Fibroblast of lung (primary cell): Measurements from ENCODE around the gene CSF1R. TPM values are rescaled to one million over a fixed set of nuclear protein-coding genes. Genes with fewer than 3 reads are reported as not detected.

Source experiments
- DNase-seq, 2 donors: peaks; one replicate each; pipeline versions ENCODE4 v3.0.0 to v3.0.0-alpha.2; 2010; ENCODE audit warnings: low read depth in 2 of 2
- H2AFZ ChIP-seq: 2 replicates; pipeline ENCODE4 v1.5.1; 2012; ENCODE audit warnings: low read length, control low read depth, inconsistent platforms
- H3K27ac ChIP-seq: 2 replicates; pipeline ENCODE4 v1.5.1; 2011; ENCODE audit warnings: low read length, control low read depth; ENCODE audit not compliant: insufficient read depth
- H3K27me3 ChIP-seq: 2 replicates; pipeline ENCODE4 v1.5.1; 2011; ENCODE audit warnings: mild to moderate bottlenecking, low read length; ENCODE audit not compliant: control insufficient read depth, insufficient read depth
- H3K36me3 ChIP-seq: 2 replicates; pipeline ENCODE4 v1.5.1; 2011; ENCODE audit warnings: low read length; ENCODE audit not compliant: control insufficient read depth, insufficient read depth
- H3K4me1 ChIP-seq: 2 replicates; pipeline ENCODE4 v1.5.1; 2011; ENCODE audit warnings: low read length; ENCODE audit not compliant: control insufficient read depth, insufficient read depth; ENCODE audit errors: extremely low read depth
- H3K4me2 ChIP-seq: 2 replicates; pipeline ENCODE4 v1.5.1; 2011; ENCODE audit warnings: low read length, control low read depth; ENCODE audit not compliant: insufficient read depth; ENCODE audit errors: extremely low read depth
- H3K4me3 ChIP-seq, 4 experiments: fragments of 200-600 bp in 1 of 4; sonication (generic) in 1 of 4; replicated peaks in 1 of 4; 2 replicates each; pipeline ENCODE4 v1.5.1; 2011 to 2016; ENCODE audit warnings: low read length in 4 of 4, low read depth in 3 of 4, mild to moderate bottlenecking in 3 of 4, control low read depth in 2 of 4, inconsistent platforms in 1 of 4, mixed read lengths in 1 of 4; ENCODE audit not compliant: insufficient read depth in 1 of 4; ENCODE audit errors: control extremely low read depth in 1 of 4
- H3K79me2 ChIP-seq: 2 replicates; pipeline ENCODE4 v1.5.1; 2012; ENCODE audit warnings: mild to moderate bottlenecking, low read length, inconsistent platforms; ENCODE audit not compliant: control insufficient read depth, insufficient read depth
- H3K9ac ChIP-seq: 2 replicates; pipeline ENCODE4 v1.5.1; 2011; ENCODE audit warnings: mild to moderate bottlenecking, low read length, control low read depth; ENCODE audit not compliant: insufficient read depth
- H3K9me3 ChIP-seq: 2 replicates; pipeline ENCODE4 v1.5.1; 2012; ENCODE audit warnings: low read depth, low read length; ENCODE audit not compliant: control insufficient read depth, insufficient read depth
- H4K20me1 ChIP-seq: 2 replicates; pipeline ENCODE4 v1.5.1; 2011; ENCODE audit warnings: low read length; ENCODE audit not compliant: control insufficient read depth, insufficient read depth; ENCODE audit errors: extremely low read depth
- EZH2 ChIP-seq: IDR thresholded peaks from 2 replicates; pipeline ENCODE4 v1.5.1; 2012; ENCODE audit warnings: low read length, control low read depth, mild to moderate bottlenecking; ENCODE audit errors: missing control alignments
- polyA plus RNA-seq, 2 donors: library from polyadenylated mRNA; depleted of rRNA in 1 of 2; stranded (reverse) in 1 of 2; unstranded in 1 of 2; fragments of >200 nt; gene quantifications; 2 replicates each; pipeline ENCODE4 v1.2.1, GENCODE V29; 2011 to 2012; ENCODE audit warnings: missing spikeins in 1 of 2
- total RNA-seq: library from RNA; depleted of rRNA; stranded (reverse); fragments of >200 nt; gene quantifications from 2 replicates; pipeline ENCODE4 v1.2.1, GENCODE V29; 2014
- TF ChIP-seq, protein P1 (sequence below), 2 donors: IDR thresholded peaks in 1 of 2; conservative IDR thresholded peaks in 1 of 2; 1 replicate in 1 of 2; 2 replicates in 1 of 2; pipeline ENCODE4 v1.5.1; 2011 to 2012; ENCODE audit warnings: low read length in 2 of 2, control low read depth in 1 of 2, inconsistent platforms in 1 of 2, low read depth in 1 of 2, mild to moderate bottlenecking in 1 of 2

Gene CSF1R
- total and polyA plus RNA-seq, 2 donors (not counting 1 experiment from before 2014, with no cell fraction given): 0.07 TPM; not detected in 1

DNA sequence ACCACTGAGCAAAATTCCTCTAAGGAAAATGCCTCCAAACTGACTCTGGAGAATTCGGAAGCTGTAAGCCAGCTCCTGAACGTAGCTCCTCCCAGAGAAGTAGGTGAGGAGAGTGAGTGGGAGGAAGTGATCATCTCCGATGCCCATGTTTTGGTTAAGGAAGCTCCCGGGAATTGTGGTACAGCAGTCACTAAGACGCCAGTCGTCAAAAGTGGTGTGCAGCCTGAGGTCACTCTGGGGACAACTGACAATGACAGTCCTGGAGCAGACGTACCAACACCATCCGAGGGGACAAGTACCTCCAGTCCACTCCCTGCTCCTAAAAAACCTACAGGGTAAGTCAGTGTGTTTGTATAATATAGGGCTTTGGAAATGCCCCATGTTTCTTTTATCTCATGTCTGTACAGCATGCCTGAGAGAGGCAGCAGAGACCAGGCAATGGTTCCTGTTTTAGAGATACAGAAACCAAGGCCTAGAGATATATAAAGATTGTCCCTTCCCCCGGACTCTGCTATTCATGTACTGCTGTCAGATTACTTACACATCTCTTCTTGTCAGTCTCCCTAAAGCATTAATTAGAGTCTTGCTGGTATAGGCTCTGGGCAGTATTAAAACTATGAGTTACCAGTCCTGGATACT, 61.9 kb downstream of the CSF1R start:
- Histone ChIP-seq H4K20me1 (no peaks in the 10 kb centered on the region), H3K4me1 (peaks cover 4% of the 10 kb centered on the region), H3K79me2 (no peaks in the 10 kb centered on the region), H2AFZ (no peak overlapping the region), H3K36me3 (peaks cover 15% of the 10 kb centered on the region), H3K27ac (no peak overlapping the region), H3K4me3 (no peak overlapping the region), H3K27me3 (no peaks in the 10 kb centered on the region), H3K4me2 (no peak overlapping the region), H3K9me3 (no peaks in the 10 kb centered on the region), H3K9ac (no peak overlapping the region)
- TF ChIP-seq EZH2: no peak
- TF ChIP-seq, protein P1, sequence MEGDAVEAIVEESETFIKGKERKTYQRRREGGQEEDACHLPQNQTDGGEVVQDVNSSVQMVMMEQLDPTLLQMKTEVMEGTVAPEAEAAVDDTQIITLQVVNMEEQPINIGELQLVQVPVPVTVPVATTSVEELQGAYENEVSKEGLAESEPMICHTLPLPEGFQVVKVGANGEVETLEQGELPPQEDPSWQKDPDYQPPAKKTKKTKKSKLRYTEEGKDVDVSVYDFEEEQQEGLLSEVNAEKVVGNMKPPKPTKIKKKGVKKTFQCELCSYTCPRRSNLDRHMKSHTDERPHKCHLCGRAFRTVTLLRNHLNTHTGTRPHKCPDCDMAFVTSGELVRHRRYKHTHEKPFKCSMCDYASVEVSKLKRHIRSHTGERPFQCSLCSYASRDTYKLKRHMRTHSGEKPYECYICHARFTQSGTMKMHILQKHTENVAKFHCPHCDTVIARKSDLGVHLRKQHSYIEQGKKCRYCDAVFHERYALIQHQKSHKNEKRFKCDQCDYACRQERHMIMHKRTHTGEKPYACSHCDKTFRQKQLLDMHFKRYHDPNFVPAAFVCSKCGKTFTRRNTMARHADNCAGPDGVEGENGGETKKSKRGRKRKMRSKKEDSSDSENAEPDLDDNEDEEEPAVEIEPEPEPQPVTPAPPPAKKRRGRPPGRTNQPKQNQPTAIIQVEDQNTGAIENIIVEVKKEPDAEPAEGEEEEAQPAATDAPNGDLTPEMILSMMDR (conservative IDR thresholded peaks at IDR 0.05 in 1 of 2, IDR thresholded peaks at IDR 0.05 in 1 of 2; ENCODE audit: low read depth in 1 of 2, low read length in 2 of 2): no peak
- no peak for DNase-seq

DNA sequence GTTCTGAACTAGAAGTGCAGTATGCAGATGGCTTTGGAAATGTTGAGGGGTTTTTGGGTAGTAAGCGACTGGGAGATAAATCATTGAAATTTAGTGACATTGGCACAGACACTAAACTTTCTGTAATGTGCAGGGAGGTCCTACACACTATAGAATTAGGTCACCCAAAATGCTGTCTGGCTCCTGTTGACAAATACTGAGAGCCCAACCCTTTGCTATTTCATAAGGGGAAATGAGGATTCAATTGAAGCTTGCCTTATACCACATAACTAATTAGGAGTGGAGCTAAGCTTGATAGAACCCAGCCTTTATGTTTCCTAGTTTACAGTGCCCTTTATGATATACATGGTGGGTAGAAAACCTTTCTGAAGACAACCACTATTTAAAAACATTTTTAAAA, 63.2 kb downstream of the CSF1R start:
- H4K20me1 ChIP-seq: no peaks in the 10 kb centered on the region
- peaks cover 3% of the 10 kb centered on the region for H3K79me2 ChIP-seq
- TF ChIP-seq, protein P1 (conservative IDR thresholded peaks at IDR 0.05 in 1 of 2, IDR thresholded peaks at IDR 0.05 in 1 of 2; ENCODE audit: low read depth in 1 of 2, low read length in 2 of 2): no peak
- no peak for TF ChIP-seq EZH2
- H3K27ac ChIP-seq: no peak overlapping the region
- no peaks in the 10 kb centered on the region for H3K27me3 ChIP-seq
- H3K4me3 ChIP-seq: no peak overlapping the region
- peaks cover 19% of the 10 kb centered on the region for H3K36me3 ChIP-seq
- H3K9ac ChIP-seq: no peak overlapping the region
- DNase-seq: no peak
- no peak overlapping the region for H2AFZ ChIP-seq
- H3K9me3 ChIP-seq: no peaks in the 10 kb centered on the region
- H3K4me1 ChIP-seq: peaks cover 8% of the 10 kb centered on the region
- H3K4me2 ChIP-seq: no peak overlapping the region

DNA sequence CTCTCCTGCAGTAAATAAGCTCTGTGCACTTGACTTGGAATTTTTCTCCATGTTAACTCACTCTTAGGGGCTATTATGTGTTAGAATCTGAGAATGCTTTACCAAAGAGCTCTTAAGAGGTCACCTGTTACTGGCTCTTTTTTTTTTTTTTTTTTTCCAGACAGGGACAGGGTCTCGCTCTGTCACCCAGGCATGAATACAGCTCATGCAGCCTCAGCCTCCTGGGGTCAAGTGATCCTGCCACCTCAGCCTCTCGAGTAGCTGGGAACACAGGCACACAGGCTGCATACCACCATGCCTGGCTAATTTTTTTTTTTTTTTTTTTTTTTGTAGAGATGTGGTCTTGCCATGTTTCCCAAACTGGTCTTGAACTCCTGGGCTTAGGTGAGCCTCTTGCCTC, 63.7 kb downstream of the CSF1R start:
- no peak overlapping the region for H2AFZ ChIP-seq
- peaks cover 19% of the 10 kb centered on the region for H3K36me3 ChIP-seq
- H3K79me2 ChIP-seq: peaks cover 3% of the 10 kb centered on the region
- no peaks in the 10 kb centered on the region for H4K20me1 ChIP-seq
- no peak overlapping the region for H3K27ac ChIP-seq
- H3K4me1 ChIP-seq: peaks cover 10% of the 10 kb centered on the region
- no peak for TF ChIP-seq EZH2
- TF ChIP-seq, protein P1 (conservative IDR thresholded peaks at IDR 0.05 in 1 of 2, IDR thresholded peaks at IDR 0.05 in 1 of 2; ENCODE audit: low read depth in 1 of 2, low read length in 2 of 2): no peak
- H3K4me3 ChIP-seq: no peak overlapping the region
- H3K4me2 ChIP-seq: no peak overlapping the region
- no peaks in the 10 kb centered on the region for H3K27me3 ChIP-seq
- no peak for DNase-seq
- H3K9me3 ChIP-seq: no peaks in the 10 kb centered on the region
- H3K9ac ChIP-seq: no peak overlapping the region
